ENCODE data around the gene SLC19A1.

Gene SLC19A1

DNA sequence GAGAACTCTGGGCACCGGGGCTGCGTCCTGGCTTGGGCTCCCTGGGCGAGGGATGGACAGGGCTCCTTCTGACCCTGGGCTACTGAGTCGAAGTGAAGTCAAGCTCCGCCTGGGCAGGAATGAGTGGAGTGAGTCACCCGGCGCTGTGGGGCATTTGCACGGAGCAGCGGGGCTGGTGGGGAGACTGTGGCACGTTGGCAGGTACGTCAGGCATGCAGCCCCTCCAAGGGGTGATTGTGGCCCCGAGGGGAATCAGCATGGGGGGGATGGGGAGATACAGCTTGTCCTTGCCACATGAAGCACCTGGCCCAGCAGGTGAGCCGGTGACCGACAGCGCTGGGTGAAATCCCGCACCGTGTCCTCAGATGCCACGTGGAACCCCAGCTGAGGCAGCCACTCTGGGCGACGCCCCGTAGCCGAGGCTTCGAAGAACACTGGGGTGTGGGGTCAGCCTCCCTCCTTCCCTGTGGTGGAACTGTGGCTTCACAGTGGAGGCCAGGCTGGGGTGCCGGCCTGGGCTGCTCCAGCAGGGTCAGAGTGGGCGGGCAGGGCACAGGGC lies 74.9 kb downstream of the SLC19A1 start:
- H3K4me3 Mint-ChIP-seq, result no peak overlapping the region
- peaks cover 49% of the 10 kb centered on the region for H3K27me3 Mint-ChIP-seq
- H3K36me3 Mint-ChIP-seq, result peaks cover 6% of the 10 kb centered on the region
- H3K27ac Mint-ChIP-seq, result no peak overlapping the region
- H3K4me1 Mint-ChIP-seq, result peaks cover 34% of the 10 kb centered on the region
- no peak for ATAC-seq
- peaks cover 5% of the 10 kb centered on the region for H3K9me3 Mint-ChIP-seq

- H3K9me3 Mint-ChIP-seq, result peaks cover 11% of the 10 kb centered on the region
- H3K4me3 Mint-ChIP-seq, result peak overlapping the region; percentile 75
- peaks cover 34% of the 10 kb centered on the region for H3K4me1 Mint-ChIP-seq
- H3K27me3 Mint-ChIP-seq, result peaks cover 56% of the 10 kb centered on the region
- no peak overlapping the region for H3K27ac Mint-ChIP-seq
- H3K36me3 Mint-ChIP-seq, result peaks cover 9% of the 10 kb centered on the region
- ATAC-seq, result no peak
Observed at GRCh38 chr21:45466330-45467220, 75.7 kb downstream of the SLC19A1 start.

- Mint-ChIP-seq H3K27me3 (peaks cover 60% of the 10 kb centered on the region), H3K9me3 (peaks cover 13% of the 10 kb centered on the region), H3K4me3 (peak overlapping the region; percentile 75), H3K36me3 (peaks cover 9% of the 10 kb centered on the region), H3K27ac (peak overlapping the region; percentile 67), H3K4me1 (peaks cover 27% of the 10 kb centered on the region)
- ATAC-seq, result no peak
Observed at GRCh38 chr21:45465611-45466329, 76.5 kb downstream of the SLC19A1 start.

DNA sequence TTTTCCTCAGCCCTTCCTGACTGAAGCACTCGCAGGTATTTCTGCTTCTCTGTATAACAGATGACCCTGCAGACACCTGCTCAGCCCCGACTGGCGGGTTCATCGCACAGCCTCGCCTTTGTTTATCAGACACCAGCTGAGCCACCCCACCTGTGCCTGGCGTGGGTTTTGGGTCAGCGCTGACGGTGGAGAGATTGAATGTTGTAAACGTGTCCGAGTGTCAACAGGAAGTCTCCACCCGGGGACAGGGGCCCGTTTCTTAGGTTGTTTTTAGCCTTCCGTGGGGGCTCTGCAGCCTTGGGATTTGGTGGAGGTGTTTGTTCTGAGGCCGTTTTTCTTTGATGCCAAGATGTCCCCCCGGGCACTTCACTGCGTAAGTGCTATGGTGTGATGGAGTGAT lies 77.1 kb downstream of the SLC19A1 start:
- Mint-ChIP-seq H3K36me3 (peaks cover 9% of the 10 kb centered on the region), H3K4me3 (peak overlapping the region; percentile 75), H3K27me3 (peaks cover 67% of the 10 kb centered on the region), H3K4me1 (peaks cover 21% of the 10 kb centered on the region), H3K27ac (peak overlapping the region; percentile 67), H3K9me3 (peaks cover 13% of the 10 kb centered on the region)
- peak; percentile 72 for ATAC-seq

DNA sequence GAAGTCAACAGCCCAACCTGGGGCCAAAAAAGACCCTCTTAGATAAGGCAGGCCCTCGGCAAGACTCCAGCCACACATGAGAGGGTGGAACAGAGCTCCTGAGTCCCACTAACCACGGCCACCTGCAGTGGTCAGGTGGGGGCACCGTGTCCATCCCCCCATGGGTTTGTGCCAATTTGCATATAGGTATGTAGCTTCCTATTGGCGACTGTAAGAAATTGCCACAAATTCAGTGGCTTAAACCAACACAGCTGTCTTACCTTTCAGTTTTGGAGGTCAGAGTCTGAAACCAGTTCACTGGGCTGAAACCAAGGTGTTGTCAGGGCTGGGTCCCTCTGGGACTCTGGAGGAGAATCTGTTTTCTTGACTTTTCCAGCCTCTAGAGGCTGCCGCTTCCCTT lies 77.9 kb downstream of the SLC19A1 start:
- peak overlapping the region; percentile 67 for H3K27ac Mint-ChIP-seq
- peak overlapping the region; percentile 75 for H3K4me3 Mint-ChIP-seq
- peaks cover 13% of the 10 kb centered on the region for H3K9me3 Mint-ChIP-seq
- peaks cover 19% of the 10 kb centered on the region for H3K4me1 Mint-ChIP-seq
- H3K36me3 Mint-ChIP-seq, result peaks cover 9% of the 10 kb centered on the region
- peaks cover 72% of the 10 kb centered on the region for H3K27me3 Mint-ChIP-seq
- ATAC-seq, result peak; percentile 35

DNA sequence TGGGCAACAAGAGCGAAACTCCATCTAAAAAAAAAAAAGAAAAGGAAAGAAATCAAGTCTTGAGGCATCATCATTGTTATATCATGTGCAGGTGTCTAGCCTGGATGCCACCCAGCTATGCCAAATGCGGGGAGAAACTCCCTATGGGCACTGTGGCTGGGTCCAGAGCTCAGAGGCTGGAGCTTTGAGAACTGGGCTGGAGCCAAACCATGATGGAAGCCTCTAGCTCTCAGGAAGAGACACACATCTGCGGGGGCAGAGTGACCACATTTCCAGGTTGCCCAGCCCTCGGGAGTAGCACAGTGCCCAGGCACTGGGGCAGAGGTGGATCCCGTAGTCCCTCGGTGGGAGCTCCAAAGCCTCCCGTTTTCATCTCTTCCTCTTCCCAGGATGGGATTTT lies 78.4 kb downstream of the SLC19A1 start:
- Mint-ChIP-seq H3K9me3 (peaks cover 13% of the 10 kb centered on the region), H3K4me1 (peaks cover 19% of the 10 kb centered on the region), H3K4me3 (no peak overlapping the region), H3K27ac (no peak overlapping the region), H3K36me3 (peaks cover 9% of the 10 kb centered on the region), H3K27me3 (peaks cover 72% of the 10 kb centered on the region)
- no peak for ATAC-seq

DNA sequence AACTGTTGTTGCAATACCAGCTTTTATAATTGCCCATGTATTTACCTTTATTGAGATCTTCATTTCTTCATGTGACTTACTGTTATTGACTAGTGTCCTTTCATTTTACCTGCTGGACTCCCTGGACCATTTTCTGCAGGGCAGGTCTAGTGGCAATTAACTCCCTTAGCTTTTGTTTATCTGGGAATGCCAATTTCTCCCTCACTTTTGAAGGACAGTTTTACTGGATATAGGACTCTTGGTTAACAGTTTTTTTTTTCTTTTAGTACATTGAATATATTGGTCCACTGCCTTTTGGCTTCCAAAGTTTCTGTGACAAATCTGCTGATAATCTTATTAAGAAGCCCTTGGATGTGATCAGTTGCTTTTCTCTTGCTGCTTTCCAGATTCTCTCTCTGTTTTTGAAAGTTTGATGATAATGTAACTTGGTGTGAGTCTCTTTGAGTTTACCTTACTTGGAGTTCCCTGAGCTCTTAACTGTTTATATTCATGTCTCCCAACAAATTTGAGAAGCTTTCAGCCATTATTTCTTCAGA lies 80.4 kb downstream of the SLC19A1 start:
- ATAC-seq, result no peak
- peaks cover 13% of the 10 kb centered on the region for H3K9me3 Mint-ChIP-seq
- no peak overlapping the region for H3K27ac Mint-ChIP-seq
- H3K36me3 Mint-ChIP-seq, result peaks cover 9% of the 10 kb centered on the region
- peaks cover 65% of the 10 kb centered on the region for H3K27me3 Mint-ChIP-seq
- no peak overlapping the region for H3K4me3 Mint-ChIP-seq
- peaks cover 19% of the 10 kb centered on the region for H3K4me1 Mint-ChIP-seq

- Mint-ChIP-seq H3K36me3 (peaks cover 9% of the 10 kb centered on the region), H3K27ac (no peak overlapping the region), H3K27me3 (peaks cover 59% of the 10 kb centered on the region), H3K4me1 (peaks cover 19% of the 10 kb centered on the region), H3K4me3 (no peak overlapping the region), H3K9me3 (peaks cover 13% of the 10 kb centered on the region)
- no peak for ATAC-seq
Observed at GRCh38 chr21:45461369-45461750, 80.9 kb downstream of the SLC19A1 start.

GRCh38 chr21:45460611-45461368 lies 81.5 kb downstream of the SLC19A1 start:
- Mint-ChIP-seq H3K9me3 (peaks cover 13% of the 10 kb centered on the region), H3K4me3 (no peak overlapping the region), H3K27ac (no peak overlapping the region), H3K36me3 (peaks cover 9% of the 10 kb centered on the region), H3K27me3 (peaks cover 54% of the 10 kb centered on the region), H3K4me1 (peaks cover 17% of the 10 kb centered on the region)
- no peak for ATAC-seq

GRCh38 chr21:45460011-45460565 lies 82.2 kb downstream of the SLC19A1 start:
- Mint-ChIP-seq H3K9me3 (peaks cover 13% of the 10 kb centered on the region), H3K27ac (no peak overlapping the region), H3K27me3 (peaks cover 47% of the 10 kb centered on the region), H3K4me3 (no peak overlapping the region), H3K36me3 (peaks cover 9% of the 10 kb centered on the region), H3K4me1 (peaks cover 10% of the 10 kb centered on the region)
- no peak for ATAC-seq

DNA sequence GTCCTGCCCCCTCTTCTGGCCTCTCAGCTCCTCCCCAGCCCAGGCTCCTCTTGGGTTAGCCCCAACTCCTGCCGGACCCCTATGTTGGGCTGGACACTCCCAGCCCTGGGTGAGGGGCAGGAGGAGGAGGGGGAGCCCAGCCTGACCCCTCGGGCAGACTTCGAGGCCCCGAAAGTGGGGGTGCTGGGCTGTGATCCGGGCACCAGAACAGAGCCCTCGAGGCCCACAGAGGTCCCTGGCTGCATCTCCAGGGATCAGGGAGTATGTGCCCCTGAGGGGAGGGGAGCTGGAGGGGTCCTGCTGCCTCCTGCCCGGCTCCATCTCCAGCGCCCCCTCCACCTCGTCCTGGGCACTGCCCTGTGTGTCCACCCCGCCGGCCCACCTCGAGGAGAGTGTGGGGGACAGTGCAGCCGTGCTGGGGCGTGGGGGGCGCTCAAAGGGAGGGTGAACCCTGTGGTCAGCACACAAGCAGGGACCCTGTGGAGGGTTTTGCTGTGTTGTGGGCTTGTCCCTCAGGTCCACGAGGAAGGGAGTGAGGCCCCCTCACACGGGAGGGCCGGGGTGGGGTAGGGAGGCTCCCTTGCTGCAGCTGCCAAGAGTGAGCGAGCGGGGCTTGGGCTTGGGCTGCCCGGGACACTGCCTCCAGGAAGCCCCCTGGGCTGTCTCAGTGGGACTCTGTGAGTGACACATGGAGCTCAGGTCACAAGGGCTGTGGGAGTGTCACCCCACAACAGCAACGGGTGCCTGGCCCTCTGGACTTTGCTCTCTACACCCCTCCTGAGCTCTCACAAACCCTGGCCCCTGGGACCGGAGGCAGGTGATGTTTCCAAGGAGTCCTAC lies 82.8 kb downstream of the SLC19A1 start:
- peaks cover 9% of the 10 kb centered on the region for H3K36me3 Mint-ChIP-seq
- no peak overlapping the region for H3K4me3 Mint-ChIP-seq
- peaks cover 3% of the 10 kb centered on the region for H3K4me1 Mint-ChIP-seq
- peaks cover 13% of the 10 kb centered on the region for H3K9me3 Mint-ChIP-seq
- H3K27ac Mint-ChIP-seq, result no peak overlapping the region
- H3K27me3 Mint-ChIP-seq, result peaks cover 40% of the 10 kb centered on the region
- ATAC-seq, result peak; percentile 42

- peaks cover 31% of the 10 kb centered on the region for H3K27me3 Mint-ChIP-seq
- H3K36me3 Mint-ChIP-seq, result peaks cover 9% of the 10 kb centered on the region
- H3K9me3 Mint-ChIP-seq, result peaks cover 13% of the 10 kb centered on the region
- H3K27ac Mint-ChIP-seq, result no peak overlapping the region
- no peak for ATAC-seq
- no peak overlapping the region for H3K4me3 Mint-ChIP-seq
- H3K4me1 Mint-ChIP-seq, result no peaks in the 10 kb centered on the region
Observed at GRCh38 chr21:45458281-45459170, 83.7 kb downstream of the SLC19A1 start.

- ATAC-seq, result no peak
- no peak overlapping the region for H3K27ac Mint-ChIP-seq
- H3K4me1 Mint-ChIP-seq, result no peaks in the 10 kb centered on the region
- H3K27me3 Mint-ChIP-seq, result peaks cover 28% of the 10 kb centered on the region
- H3K9me3 Mint-ChIP-seq, result peaks cover 13% of the 10 kb centered on the region
- peaks cover 8% of the 10 kb centered on the region for H3K36me3 Mint-ChIP-seq
- no peak overlapping the region for H3K4me3 Mint-ChIP-seq
Observed at GRCh38 chr21:45457832-45458172, 84.4 kb downstream of the SLC19A1 start.

Measured in stimulated activated memory B cell treated with anti-CD40 and anti-IgM and Interleukin-4, amounts not matched to agents 10 μg/mL and 1 μg/mL and 100 μg/mL, for 72 hours (primary cell).